Neural crest cell (in vitro differentiated cells): ENCODE data around the gene ASZ1. TPM values are rescaled to one million over a fixed set of nuclear protein-coding genes. Genes with fewer than 3 reads are reported as not detected.

Experiments used
- DNase-seq: peaks from one replicate; pipeline ENCODE4 v3.0.0; 2021; ENCODE audit warnings: low read depth, mixed read lengths, low spot score
- H3K27ac Mint-ChIP-seq: one replicate; pipeline ENCODE4 v1.8.0; 2021; ENCODE audit warnings: mild to moderate bottlenecking, mixed read lengths; ENCODE audit not compliant: unreplicated experiment
- H3K27me3 Mint-ChIP-seq: 2 replicates; pipeline ENCODE4 v1.8.0; 2021; ENCODE audit warnings: low read depth, mild to moderate bottlenecking, mixed read lengths
- H3K36me3 Mint-ChIP-seq: 2 replicates; pipeline ENCODE4 v1.8.0; 2021; ENCODE audit warnings: low read depth, mild to moderate bottlenecking, mixed read lengths
- H3K4me1 Mint-ChIP-seq: 2 replicates; pipeline ENCODE4 v1.8.0; 2021; ENCODE audit warnings: mixed read lengths
- H3K4me3 Mint-ChIP-seq: one replicate; pipeline ENCODE4 v1.8.0; 2021; ENCODE audit warnings: mild to moderate bottlenecking, mixed read lengths
- H3K9me3 Mint-ChIP-seq: 2 replicates; pipeline ENCODE4 v1.8.0; 2021; ENCODE audit warnings: mixed read lengths
- total RNA-seq: library from RNA; stranded (reverse); gene quantifications from 2 replicates; pipeline ENCODE4 v1.2.1, GENCODE V29; 2021
- TF ChIP-seq, protein P1 (sequence below): fragments of 200-600 bp; sonication (generic); conservative IDR thresholded peaks from 2 replicates; pipeline ENCODE4 v1.5.0; 2021; ENCODE audit warnings: antibody characterized with exemption, mild to moderate bottlenecking

ASZ1 gene
- total RNA-seq, 1 donor from 2014 or later: not detected

DNA sequence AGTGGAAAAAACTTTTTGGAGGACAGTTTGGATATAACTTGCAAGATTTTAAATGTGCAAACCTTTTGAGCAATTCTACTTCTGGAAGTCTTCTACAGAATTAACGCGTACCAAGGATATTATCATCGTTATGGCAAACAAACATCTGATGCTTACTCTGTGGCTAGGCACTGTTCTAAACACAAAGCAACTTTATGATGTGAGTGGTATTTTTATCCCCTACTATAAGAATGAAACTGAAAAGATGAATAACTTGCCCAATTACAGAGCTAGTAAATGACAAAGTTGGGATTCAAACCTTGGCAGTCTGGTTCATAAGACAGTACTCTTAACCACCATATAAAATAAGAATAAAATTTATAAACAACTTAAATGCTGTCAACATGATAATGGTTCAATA is 15.8 kb downstream of the ASZ1 start:
- Mint-ChIP-seq H3K4me1 (no peaks in the 10 kb centered on the region), H3K27ac (no peak overlapping the region), H3K9me3 (no peaks in the 10 kb centered on the region), H3K4me3 (no peak overlapping the region), H3K27me3 (no peaks in the 10 kb centered on the region), H3K36me3 (no peaks in the 10 kb centered on the region)
- TF ChIP-seq, protein P1, sequence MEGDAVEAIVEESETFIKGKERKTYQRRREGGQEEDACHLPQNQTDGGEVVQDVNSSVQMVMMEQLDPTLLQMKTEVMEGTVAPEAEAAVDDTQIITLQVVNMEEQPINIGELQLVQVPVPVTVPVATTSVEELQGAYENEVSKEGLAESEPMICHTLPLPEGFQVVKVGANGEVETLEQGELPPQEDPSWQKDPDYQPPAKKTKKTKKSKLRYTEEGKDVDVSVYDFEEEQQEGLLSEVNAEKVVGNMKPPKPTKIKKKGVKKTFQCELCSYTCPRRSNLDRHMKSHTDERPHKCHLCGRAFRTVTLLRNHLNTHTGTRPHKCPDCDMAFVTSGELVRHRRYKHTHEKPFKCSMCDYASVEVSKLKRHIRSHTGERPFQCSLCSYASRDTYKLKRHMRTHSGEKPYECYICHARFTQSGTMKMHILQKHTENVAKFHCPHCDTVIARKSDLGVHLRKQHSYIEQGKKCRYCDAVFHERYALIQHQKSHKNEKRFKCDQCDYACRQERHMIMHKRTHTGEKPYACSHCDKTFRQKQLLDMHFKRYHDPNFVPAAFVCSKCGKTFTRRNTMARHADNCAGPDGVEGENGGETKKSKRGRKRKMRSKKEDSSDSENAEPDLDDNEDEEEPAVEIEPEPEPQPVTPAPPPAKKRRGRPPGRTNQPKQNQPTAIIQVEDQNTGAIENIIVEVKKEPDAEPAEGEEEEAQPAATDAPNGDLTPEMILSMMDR: no peak
- DNase-seq: no peak

DNA sequence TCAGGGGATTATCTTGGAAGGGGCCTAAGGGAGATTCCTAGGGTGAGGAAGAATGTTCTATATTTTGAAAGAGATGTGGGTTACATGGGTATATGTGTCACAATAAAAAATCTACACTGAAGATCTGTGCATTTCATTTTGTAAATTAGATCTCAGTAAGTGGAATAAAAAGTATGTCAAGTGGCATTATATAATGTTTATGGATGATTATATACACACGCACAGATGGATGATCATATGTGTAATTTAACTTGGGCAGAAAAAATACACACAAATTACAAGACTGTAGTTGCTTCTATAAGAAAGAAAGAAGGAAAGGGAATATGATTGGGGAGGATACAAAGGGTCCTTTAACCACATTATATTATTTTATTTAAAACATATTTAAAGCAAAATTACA is 18.5 kb downstream of the ASZ1 start:
- no peaks in the 10 kb centered on the region for H3K27me3 Mint-ChIP-seq
- H3K27ac Mint-ChIP-seq: no peak overlapping the region

DNA sequence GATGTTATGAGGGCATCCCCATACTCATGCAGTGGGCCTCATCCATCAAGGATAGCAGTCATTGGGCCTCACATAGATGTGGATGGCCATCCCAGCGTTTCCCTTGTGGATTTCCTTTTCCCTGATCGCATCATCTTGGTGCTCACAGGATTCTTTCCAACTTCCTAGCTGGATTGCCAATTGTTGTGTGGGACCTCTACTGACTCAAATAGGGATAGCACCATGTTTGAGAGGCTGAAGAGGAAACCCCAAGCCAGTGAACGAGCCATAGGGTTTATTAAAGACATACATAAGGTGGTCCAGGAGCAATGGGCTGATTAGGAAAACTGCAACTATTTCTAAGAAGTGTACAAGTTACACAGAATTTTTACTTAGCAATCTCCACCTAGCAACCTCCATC is 21.8 kb downstream of the ASZ1 start:
- H3K27me3 Mint-ChIP-seq: no peaks in the 10 kb centered on the region
- no peaks in the 10 kb centered on the region for H3K36me3 Mint-ChIP-seq
- no peaks in the 10 kb centered on the region for H3K4me1 Mint-ChIP-seq
- no peaks in the 10 kb centered on the region for H3K9me3 Mint-ChIP-seq
- DNase-seq: no peak
- no peak overlapping the region for H3K4me3 Mint-ChIP-seq
- TF ChIP-seq, protein P1: no peak
- no peak overlapping the region for H3K27ac Mint-ChIP-seq

More for the DNA sequence above, 18.5 kb downstream of the ASZ1 start:
- Mint-ChIP-seq H3K4me3 (no peak overlapping the region), H3K4me1 (no peaks in the 10 kb centered on the region), H3K36me3 (no peaks in the 10 kb centered on the region), H3K9me3 (no peaks in the 10 kb centered on the region)
- no peak for DNase-seq
- TF ChIP-seq, protein P1: no peak

DNA sequence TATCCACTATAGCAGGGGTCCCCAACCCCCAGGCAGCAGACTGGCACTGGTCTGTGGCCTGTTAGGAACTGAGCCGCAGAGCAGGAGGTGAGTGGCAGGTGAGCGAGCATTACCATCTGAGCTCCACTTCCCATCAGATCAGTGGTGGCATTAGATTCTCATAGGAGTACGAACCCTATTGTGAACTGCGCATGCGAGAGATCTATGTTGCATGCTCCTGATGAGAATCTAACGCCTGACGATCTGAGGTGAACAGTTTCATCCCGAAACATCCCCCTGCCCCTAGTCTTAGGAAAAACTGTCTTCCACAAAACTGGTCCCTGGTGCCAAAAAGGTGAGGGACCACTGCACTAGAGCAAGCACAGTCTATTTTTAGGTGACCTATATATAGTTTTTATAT is 23.6 kb downstream of the ASZ1 start:
- H3K36me3 Mint-ChIP-seq: no peaks in the 10 kb centered on the region
- no peaks in the 10 kb centered on the region for H3K4me1 Mint-ChIP-seq
- H3K4me3 Mint-ChIP-seq: no peak overlapping the region
- no peak for DNase-seq
- TF ChIP-seq, protein P1: no peak
- H3K9me3 Mint-ChIP-seq: no peaks in the 10 kb centered on the region
- H3K27me3 Mint-ChIP-seq: no peaks in the 10 kb centered on the region
- no peak overlapping the region for H3K27ac Mint-ChIP-seq

DNA sequence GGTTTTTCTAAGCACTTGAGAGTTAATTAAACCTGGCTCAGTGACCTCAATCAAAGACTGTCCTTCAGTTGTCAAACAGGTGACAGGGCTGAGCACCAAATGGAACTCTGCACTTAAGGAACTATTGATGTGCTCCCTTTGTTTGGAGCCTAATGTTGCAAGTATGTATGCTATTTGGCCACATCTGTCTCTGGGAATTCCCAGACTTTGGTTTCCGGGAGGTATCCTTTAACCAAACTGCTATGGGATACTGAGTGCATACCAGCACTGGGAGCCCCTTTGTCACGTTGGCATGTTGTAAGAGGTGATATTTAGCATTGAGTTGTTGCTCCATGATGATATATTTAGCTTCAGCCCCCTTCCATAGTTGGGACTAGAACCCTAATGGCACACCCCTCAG is 25.2 kb downstream of the ASZ1 start:
- DNase-seq: no peak
- H3K27ac Mint-ChIP-seq: no peak overlapping the region
- TF ChIP-seq, protein P1: no peak
- H3K9me3 Mint-ChIP-seq: no peaks in the 10 kb centered on the region
- no peaks in the 10 kb centered on the region for H3K4me1 Mint-ChIP-seq
- H3K4me3 Mint-ChIP-seq: no peak overlapping the region
- no peaks in the 10 kb centered on the region for H3K36me3 Mint-ChIP-seq
- H3K27me3 Mint-ChIP-seq: no peaks in the 10 kb centered on the region
